NCI-H69 (cell line): ENCODE measurements around the gene UQCRQ.

Experiments
- DNase-seq: peaks from one replicate; lab custom pipeline; 2025; lab: John Stamatoyannopoulos, UW

Gene UQCRQ

GRCh38 chr5:132866342-132867045 lies at the start of gene UQCRQ, which contains the start of gene GDF9:
TSS of gene UQCRQ (plus strand) at chr5:132866642. CDS start at chr5:132866882, 240 bp downstream.
TSS of gene GDF9 (minus strand) at chr5:132866469. CDS start at chr5:132864533, 1,936 bp downstream.
- peak; percentile 100 for DNase-seq

GRCh38 chr5:132817011-132817410 lies 49.4 kb upstream of the UQCRQ start:
- no peak for DNase-seq

- peak; percentile 35 for DNase-seq
These were observed 47.0 kb upstream of the UQCRQ start for GRCh38 chr5:132819468-132819867.

GRCh38 chr5:132820162-132820754 lies 46.2 kb upstream of the UQCRQ start:
- peak; percentile 96 for DNase-seq

GRCh38 chr5:132821350-132821749 lies 45.1 kb upstream of the UQCRQ start:
- no peak for DNase-seq

GRCh38 chr5:132821791-132822190 lies 44.7 kb upstream of the UQCRQ start:
- DNase-seq = peak; percentile 69

- peak; percentile 73 for DNase-seq
These were observed 43.6 kb upstream of the UQCRQ start for GRCh38 chr5:132822650-132823480.

- no peak for DNase-seq
These were observed 42.9 kb upstream of the UQCRQ start for GRCh38 chr5:132823481-132824050.

GRCh38 chr5:132824426-132824825 lies 42.0 kb upstream of the UQCRQ start:
- DNase-seq = no peak

- DNase-seq = no peak
These were observed 41.2 kb upstream of the UQCRQ start for GRCh38 chr5:132825033-132825833.

- no peak for DNase-seq
These were observed 40.5 kb upstream of the UQCRQ start for GRCh38 chr5:132825834-132826391.

GRCh38 chr5:132826424-132827082 lies 39.9 kb upstream of the UQCRQ start:
- DNase-seq = no peak

- DNase-seq = no peak
These were observed 38.3 kb upstream of the UQCRQ start for GRCh38 chr5:132827943-132828673.

GRCh38 chr5:132828846-132829494 lies 37.5 kb upstream of the UQCRQ start:
- peak; percentile 57 for DNase-seq

GRCh38 chr5:132829742-132830435 lies 36.6 kb upstream of the UQCRQ start:
- peak; percentile 90 for DNase-seq

GRCh38 chr5:132830436-132831094 lies 35.9 kb upstream of the UQCRQ start, which contains the start of gene SHROOM1:
TSS of gene SHROOM1 (minus strand) at chr5:132830647. CDS start at chr5:132826140, 4,507 bp downstream.
- peak; percentile 86 for DNase-seq

GRCh38 chr5:132831095-132831860 lies 35.2 kb upstream of the UQCRQ start:
- DNase-seq = no peak
